Lower lobe of right lung (tissue), 2 donors: ENCODE data around the gene GRM2. TPM values are rescaled to one million over a fixed set of nuclear protein-coding genes. Genes with fewer than 3 reads are reported as not detected.

ENCODE experiments used
- ATAC-seq, 2 donors: fragments of 200-7000 bp; cut with Tn5 transposase; one replicate each; pipeline ENCODE4 v1.9.1; 2020 to 2022; ENCODE audit warnings: mild to moderate bottlenecking in 2 of 2, moderate library complexity in 2 of 2
- DNase-seq: peaks from one replicate; pipeline ENCODE4 v3.0.0-alpha.2; 2020
- H3K27ac ChIP-seq: fragments of 200-600 bp; one replicate; pipeline ENCODE4 v1.8.0; 2022
- H3K27me3 ChIP-seq: fragments of 200-600 bp; one replicate; pipeline ENCODE4 v1.8.0; 2022; ENCODE audit warnings: low read depth
- H3K36me3 ChIP-seq: fragments of 200-600 bp; one replicate; pipeline ENCODE4 v1.8.0; 2022; ENCODE audit warnings: mild to moderate bottlenecking
- H3K4me1 ChIP-seq: fragments of 200-600 bp; one replicate; pipeline ENCODE4 v1.8.0; 2022
- H3K4me3 ChIP-seq: fragments of 200-600 bp; one replicate; pipeline ENCODE4 v1.8.0; 2022; ENCODE audit warnings: mild to moderate bottlenecking
- H3K9me3 ChIP-seq: fragments of 200-600 bp; one replicate; pipeline ENCODE4 v1.8.0; 2022
- CTCF ChIP-seq: fragments of 200-600 bp; IDR thresholded peaks from one replicate; pipeline ENCODE4 v1.8.0; 2022; ENCODE audit warnings: antibody characterized with exemption, mild to moderate bottlenecking
- intact Hi-C: fragments of 100-400 bp; cut with DNase I; formaldehyde crosslinking; loops from one replicate; pipeline ENCODE4 v1.11.0; 2022
- total RNA-seq: library from RNA; stranded (reverse); fragmentation: NEBNext Ultra II Directional; extraction: Animal tissue kit (Norgen Biotek cat#: 25700); gene quantifications from one replicate; pipeline ENCODE4 v1.2.1, GENCODE V29; 2021
- donor health status: DM: no; HTN: yes; CAD: no; lungs with severe emphysema.

Gene GRM2
- total RNA-seq, 1 donor from 2014 or later, result 0.15 TPM

GRCh38 chr3:51673181-51673801 is 33.6 kb upstream of the GRM2 start:
- peaks cover 50% of the 10 kb centered on the region for H3K4me1 ChIP-seq

GRCh38 chr3:51673802-51674654 is 32.8 kb upstream of the GRM2 start:
- Histone ChIP-seq H3K4me1 (peaks cover 45% of the 10 kb centered on the region), H3K4me3 (no peak overlapping the region), H3K9me3 (no peaks in the 10 kb centered on the region), H3K27ac (no peak overlapping the region), H3K36me3 (peaks cover 29% of the 10 kb centered on the region), H3K27me3 (no peaks in the 10 kb centered on the region)
- intact Hi-C loops, result loop anchor here (5.0 kb wide), 1 partner anchor 172 kb away; the partner anchor contains the start of gene DCAF1
- no peak for ATAC-seq
- no peak for DNase-seq
- TF ChIP-seq CTCF, result no peak

More at GRCh38 chr3:51673181-51673801, 33.6 kb upstream of the GRM2 start:
- DNase-seq (no peak), ATAC-seq (no peak)
- Histone ChIP-seq H3K9me3 (no peaks in the 10 kb centered on the region), H3K27ac (no peak overlapping the region), H3K4me3 (no peak overlapping the region), H3K27me3 (no peaks in the 10 kb centered on the region), H3K36me3 (peaks cover 27% of the 10 kb centered on the region)
- no peak for TF ChIP-seq CTCF
- intact Hi-C loops, result loop anchor here (5.0 kb wide), 1 partner anchor 171 kb away; the partner anchor contains the start of gene DCAF1

GRCh38 chr3:51675201-51675611 is 31.7 kb upstream of the GRM2 start:
- no peak overlapping the region for H3K27ac ChIP-seq
- H3K4me3 ChIP-seq, result no peak overlapping the region
- no peak for TF ChIP-seq CTCF
- H3K4me1 ChIP-seq, result peaks cover 36% of the 10 kb centered on the region
- no peaks in the 10 kb centered on the region for H3K9me3 ChIP-seq
- peaks cover 29% of the 10 kb centered on the region for H3K36me3 ChIP-seq
- no peaks in the 10 kb centered on the region for H3K27me3 ChIP-seq
- no peak for ATAC-seq
- intact Hi-C loops, result no loop called here
- DNase-seq, result no peak

GRCh38 chr3:51676102-51676640 is 30.7 kb upstream of the GRM2 start:
- Histone ChIP-seq H3K27me3 (no peaks in the 10 kb centered on the region), H3K4me1 (peaks cover 39% of the 10 kb centered on the region), H3K36me3 (peaks cover 29% of the 10 kb centered on the region), H3K27ac (no peak overlapping the region), H3K9me3 (no peaks in the 10 kb centered on the region), H3K4me3 (no peak overlapping the region)
- ATAC-seq (no peak), DNase-seq (no peak)
- intact Hi-C loops, result no loop called here
- TF ChIP-seq CTCF, result no peak

GRCh38 chr3:51677358-51677757 is 29.5 kb upstream of the GRM2 start:
- Histone ChIP-seq H3K9me3 (no peaks in the 10 kb centered on the region), H3K36me3 (peaks cover 29% of the 10 kb centered on the region), H3K4me3 (no peak overlapping the region), H3K27me3 (no peaks in the 10 kb centered on the region), H3K4me1 (peaks cover 45% of the 10 kb centered on the region), H3K27ac (no peak overlapping the region)
- intact Hi-C loops, result no loop called here
- TF ChIP-seq CTCF, result no peak
- ATAC-seq (no peak), DNase-seq (no peak)
